Fibroblast of skin of left quadriceps (primary cell): ENCODE measurements around the gene TRIP13.
"Not testable (repeated sequence)": the region's sequence is repeated elsewhere in the genome, so short reads cannot be mapped to it uniquely, and the experiment has no call there.

Experiments used
- DNase-seq, 2 experiments: peaks; one replicate each; pipeline ENCODE4 v3.0.0-alpha.2; 2013; ENCODE audit warnings: low read depth in 2 of 2

Gene TRIP13

GRCh38 chr5:872301-872700, 20.4 kb upstream of the TRIP13 start:
- DNase-seq: no peak

GRCh38 chr5:873328-873727, 19.4 kb upstream of the TRIP13 start:
- no peak for DNase-seq

- DNase-seq: no peak
Measured at GRCh38 chr5:875931-876330, 16.8 kb upstream of the TRIP13 start.

- no peak for DNase-seq
Measured at GRCh38 chr5:876398-877365, 16.0 kb upstream of the TRIP13 start.

GRCh38 chr5:878125-878524, 14.6 kb upstream of the TRIP13 start:
- no peak for DNase-seq

- not testable (repeated sequence) for DNase-seq
Measured at GRCh38 chr5:878677-879076, 14.0 kb upstream of the TRIP13 start.

GRCh38 chr5:880816-881550, 11.7 kb upstream of the TRIP13 start:
- no peak for DNase-seq

GRCh38 chr5:881551-881935, 11.1 kb upstream of the TRIP13 start:
- DNase-seq: no peak

GRCh38 chr5:882253-883183, 10.2 kb upstream of the TRIP13 start:
- no peak for DNase-seq

- DNase-seq: no peak
Measured at GRCh38 chr5:883475-884181, 9.1 kb upstream of the TRIP13 start.

GRCh38 chr5:884345-885126, 8.1 kb upstream of the TRIP13 start:
- no peak for DNase-seq

- DNase-seq: no peak
Measured at GRCh38 chr5:885127-885442, 7.6 kb upstream of the TRIP13 start.

- no peak for DNase-seq
Measured at GRCh38 chr5:885529-885928, 7.2 kb upstream of the TRIP13 start.

GRCh38 chr5:886036-886435, 6.6 kb upstream of the TRIP13 start:
- DNase-seq: no peak

- no peak for DNase-seq
Measured at GRCh38 chr5:886716-887325, 5.9 kb upstream of the TRIP13 start.

- no peak for DNase-seq
Measured at GRCh38 chr5:887947-888637, 4.6 kb upstream of the TRIP13 start.

GRCh38 chr5:888638-889035, 4.0 kb upstream of the TRIP13 start:
- DNase-seq: no peak

- no peak for DNase-seq
Measured at GRCh38 chr5:889075-889710, 3.5 kb upstream of the TRIP13 start.
